ENCODE data around the gene TGFBR1.

Gene TGFBR1

GRCh38 chr9:99104459-99105151 lies at the start of gene TGFBR1:
TGFBR1 (plus strand) TSS chr9:99105113; CDS start chr9:99105206, 93 bp downstream.
- peak; percentile 81 for DNase-seq

- no peak for DNase-seq
Measured at GRCh38 chr9:99055384-99055783, 49.5 kb upstream of the TGFBR1 start.

GRCh38 chr9:99056186-99056585 lies 48.7 kb upstream of the TGFBR1 start:
- DNase-seq = no peak

DNA sequence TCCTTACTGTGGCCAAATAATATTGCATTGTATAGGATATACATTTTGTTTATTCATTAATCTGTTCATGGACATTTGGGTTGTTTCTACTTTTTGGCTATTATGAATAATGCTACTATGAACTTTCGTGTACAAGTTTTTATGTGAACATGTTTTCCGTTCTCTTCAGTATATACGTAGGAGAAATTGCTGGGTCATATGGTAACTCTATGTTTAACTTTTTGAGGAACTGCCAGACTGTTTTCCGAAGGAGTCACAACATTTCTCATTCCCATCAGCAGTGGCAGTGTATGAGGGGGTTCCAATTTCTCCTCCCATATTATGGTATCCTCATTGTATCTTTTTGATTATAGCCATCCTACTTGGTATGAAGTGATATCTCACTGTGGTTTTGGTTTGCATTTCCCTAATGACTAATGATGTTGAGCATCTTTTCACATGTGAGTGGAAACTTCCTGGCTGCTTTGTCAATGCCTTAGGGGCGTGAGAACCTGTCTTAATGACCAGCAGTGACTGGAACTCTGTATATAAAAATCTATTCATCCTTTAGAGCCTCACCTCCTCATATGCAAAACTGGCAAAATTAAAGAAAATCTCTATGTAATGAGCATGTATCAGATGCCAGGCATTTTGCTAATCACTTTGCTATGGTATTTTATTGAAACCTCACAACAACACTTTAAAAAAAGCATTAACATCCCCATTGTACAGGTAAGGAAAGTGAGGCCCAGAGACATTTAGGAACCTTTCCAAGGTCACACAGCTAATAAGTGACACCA lies 47.8 kb upstream of the TGFBR1 start:
- DNase-seq = no peak

- no peak for DNase-seq
Measured at GRCh38 chr9:99057665-99058625, 47.0 kb upstream of the TGFBR1 start.

DNA sequence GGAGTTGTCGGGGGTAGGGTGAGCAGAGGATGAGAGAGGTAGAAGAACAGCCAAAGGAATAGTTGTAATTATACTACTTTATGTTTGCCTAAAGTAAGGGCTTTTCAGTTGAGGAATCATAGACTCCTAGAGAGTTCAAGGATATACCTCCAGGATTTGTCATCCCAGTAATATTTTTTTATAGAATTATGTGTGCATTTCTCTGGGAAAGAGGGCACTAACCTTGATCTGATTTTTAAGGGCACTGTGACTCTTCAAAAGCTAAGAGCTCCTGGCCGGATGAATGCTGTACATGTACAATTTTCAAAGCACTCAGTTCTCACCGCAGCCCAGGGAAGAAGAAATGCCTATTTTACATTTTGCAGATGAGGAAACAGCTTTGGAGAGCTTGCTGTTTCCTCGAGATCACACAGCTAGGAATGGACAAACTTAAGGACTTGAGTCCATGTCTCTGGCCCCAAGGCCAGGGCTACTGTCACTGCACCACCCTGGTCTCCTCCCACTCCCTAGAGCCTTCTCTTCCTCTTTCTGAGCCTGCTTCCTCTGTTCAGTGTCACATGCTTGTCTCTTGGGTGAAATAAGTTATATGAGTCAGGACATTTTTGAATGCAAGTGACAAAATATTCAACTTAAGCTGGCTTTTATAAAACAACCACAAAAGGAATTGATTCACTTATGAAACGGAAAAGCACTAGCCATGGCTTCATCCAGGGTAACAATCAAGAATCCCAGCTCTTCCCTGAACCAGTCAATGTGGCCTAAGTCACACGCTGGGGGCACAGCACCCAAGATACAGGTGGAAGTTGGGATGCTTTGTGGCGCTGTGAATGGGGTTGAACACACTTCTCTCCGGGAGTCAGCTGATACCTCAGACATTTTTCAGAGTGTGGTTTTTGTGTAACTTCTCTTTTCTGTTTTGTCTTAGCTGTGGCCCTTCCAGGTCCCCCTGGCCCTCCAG lies 45.7 kb upstream of the TGFBR1 start:
- DNase-seq = no peak

DNA sequence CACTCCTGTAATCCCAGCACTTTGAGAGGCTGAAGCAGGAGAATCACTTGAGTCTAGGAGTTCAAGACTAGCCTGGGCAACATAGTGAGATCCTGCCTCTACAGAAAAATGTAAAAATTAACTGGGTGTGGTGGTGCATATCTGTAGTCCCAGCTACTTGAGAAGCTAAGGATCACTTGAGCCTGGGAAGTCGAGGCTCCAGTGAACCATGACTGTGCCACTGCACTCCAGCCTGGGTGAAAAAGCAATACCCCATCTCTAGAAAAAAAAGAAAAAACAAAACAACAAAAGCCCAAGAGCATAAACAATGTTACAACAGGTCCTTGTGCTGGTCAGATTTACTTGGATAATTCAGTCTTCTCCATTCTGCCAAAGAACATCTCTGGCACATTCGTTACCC lies 44.3 kb upstream of the TGFBR1 start:
- DNase-seq = no peak

DNA sequence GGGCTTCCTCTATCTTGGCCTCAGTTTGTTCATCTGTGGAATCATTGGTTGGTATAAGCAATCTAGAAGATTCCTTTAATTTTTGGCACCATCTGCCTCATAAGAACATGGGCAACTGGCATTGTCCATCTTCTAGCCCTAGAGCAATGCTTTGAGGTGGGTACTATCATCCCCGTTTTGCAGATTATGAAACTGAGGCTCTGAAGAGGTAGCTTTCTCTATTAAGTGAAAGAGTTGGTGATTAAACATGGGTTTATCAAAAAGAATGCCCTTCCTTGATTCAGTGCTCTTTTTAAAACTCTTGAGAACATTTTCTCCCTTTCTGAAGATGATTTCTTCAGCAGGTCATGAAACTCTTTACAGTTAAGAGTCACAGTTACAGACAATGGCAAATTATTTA lies 42.4 kb upstream of the TGFBR1 start:
- DNase-seq = no peak

GRCh38 chr9:99063522-99063921 lies 41.4 kb upstream of the TGFBR1 start:
- DNase-seq = no peak

DNA sequence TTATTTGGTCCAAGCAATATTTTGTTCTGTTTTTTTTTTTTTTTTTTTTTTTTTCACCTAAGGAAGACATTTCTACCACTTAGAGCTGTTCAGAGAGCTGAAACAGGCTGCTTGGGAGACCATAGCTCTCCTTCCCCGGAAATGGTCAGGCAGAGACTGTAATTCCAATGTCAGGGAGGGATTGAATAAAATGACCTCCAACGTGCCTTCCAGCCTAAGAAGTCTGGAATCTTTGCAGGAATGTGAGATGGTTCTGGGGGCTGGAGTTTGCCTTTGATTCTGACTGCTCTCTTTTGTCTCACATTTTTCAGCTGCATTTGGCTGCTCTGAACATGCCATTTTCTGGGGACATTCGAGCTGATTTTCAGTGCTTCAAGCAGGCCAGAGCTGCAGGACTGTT lies 38.3 kb upstream of the TGFBR1 start:
- DNase-seq = no peak

GRCh38 chr9:99069075-99069474 lies 35.8 kb upstream of the TGFBR1 start:
- DNase-seq = no peak

DNA sequence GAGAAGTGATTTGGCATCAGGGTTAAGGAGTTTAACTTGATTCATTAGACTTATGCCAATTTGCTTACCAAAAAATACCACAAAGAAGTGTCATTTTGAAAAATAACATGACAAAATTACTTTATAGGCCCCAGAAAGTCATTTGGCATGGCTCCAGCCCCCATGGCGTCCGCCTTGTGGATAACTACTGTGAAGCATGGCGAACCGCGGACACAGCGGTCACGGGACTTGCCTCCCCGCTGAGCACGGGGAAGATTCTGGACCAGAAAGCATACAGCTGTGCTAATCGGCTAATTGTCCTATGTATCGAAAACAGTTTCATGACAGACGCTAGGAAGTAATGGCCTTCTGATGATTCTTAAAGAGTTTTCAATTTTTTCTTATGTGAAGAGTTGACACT lies 35.4 kb upstream of the TGFBR1 start:
- DNase-seq = no peak

DNA sequence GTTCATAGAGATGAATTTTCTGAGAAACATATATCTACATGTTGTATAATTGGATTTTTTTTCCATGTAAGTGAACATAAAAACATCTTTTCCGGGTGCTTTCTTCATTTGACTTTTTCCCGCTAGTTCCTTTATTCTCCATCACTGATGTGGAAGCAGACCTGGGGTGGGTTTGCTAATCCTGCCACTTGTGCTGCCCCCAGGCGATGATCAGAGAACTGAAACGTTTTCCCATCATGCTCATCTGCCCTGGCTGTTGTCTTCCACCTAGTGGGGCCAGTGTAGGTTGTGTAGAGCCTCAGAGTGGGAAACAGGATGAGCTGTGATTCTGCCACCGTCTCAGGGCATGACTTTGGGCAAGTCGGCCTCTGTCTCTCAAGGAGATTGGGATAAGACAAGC lies 34.2 kb upstream of the TGFBR1 start:
- no peak for DNase-seq

- DNase-seq = no peak
Measured at GRCh38 chr9:99071313-99072039, 33.4 kb upstream of the TGFBR1 start.

DNA sequence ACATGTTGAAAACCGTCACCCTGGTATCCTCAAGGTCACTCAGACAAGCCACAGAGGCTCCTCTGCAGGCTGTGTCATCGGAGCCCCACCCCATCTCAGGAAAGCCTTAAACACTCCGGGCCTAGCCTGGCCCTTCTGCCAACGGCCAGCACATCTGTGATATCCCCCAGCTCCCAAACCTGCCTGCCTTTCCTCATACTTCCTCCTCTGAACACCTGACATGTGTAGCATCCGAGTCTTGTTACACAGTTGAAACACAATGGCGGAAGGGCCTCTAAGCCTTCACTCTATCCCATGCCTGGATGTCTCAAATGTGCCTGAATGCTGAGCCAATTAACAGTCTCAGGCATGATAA lies 32.9 kb upstream of the TGFBR1 start:
- DNase-seq = no peak

DNA sequence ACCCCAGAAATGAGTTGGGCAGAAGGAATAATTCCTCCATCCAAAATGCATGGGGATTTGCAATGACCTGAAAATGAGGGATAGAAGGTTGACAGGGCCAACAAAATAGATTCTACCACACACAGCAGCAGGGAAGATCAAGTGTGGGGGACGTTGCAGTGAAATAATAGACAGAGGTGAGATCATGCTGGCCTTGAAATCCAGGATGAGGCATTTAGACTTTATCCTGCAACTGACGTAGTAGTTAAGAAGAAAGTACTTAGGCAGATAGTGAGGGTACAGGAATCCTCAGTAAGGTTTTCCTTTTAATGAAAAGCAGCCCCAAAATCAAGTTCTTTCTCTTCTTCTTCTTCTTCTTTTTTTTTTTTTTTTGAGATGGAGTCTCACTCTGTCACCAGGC lies 31.6 kb upstream of the TGFBR1 start:
- DNase-seq = no peak

DNA sequence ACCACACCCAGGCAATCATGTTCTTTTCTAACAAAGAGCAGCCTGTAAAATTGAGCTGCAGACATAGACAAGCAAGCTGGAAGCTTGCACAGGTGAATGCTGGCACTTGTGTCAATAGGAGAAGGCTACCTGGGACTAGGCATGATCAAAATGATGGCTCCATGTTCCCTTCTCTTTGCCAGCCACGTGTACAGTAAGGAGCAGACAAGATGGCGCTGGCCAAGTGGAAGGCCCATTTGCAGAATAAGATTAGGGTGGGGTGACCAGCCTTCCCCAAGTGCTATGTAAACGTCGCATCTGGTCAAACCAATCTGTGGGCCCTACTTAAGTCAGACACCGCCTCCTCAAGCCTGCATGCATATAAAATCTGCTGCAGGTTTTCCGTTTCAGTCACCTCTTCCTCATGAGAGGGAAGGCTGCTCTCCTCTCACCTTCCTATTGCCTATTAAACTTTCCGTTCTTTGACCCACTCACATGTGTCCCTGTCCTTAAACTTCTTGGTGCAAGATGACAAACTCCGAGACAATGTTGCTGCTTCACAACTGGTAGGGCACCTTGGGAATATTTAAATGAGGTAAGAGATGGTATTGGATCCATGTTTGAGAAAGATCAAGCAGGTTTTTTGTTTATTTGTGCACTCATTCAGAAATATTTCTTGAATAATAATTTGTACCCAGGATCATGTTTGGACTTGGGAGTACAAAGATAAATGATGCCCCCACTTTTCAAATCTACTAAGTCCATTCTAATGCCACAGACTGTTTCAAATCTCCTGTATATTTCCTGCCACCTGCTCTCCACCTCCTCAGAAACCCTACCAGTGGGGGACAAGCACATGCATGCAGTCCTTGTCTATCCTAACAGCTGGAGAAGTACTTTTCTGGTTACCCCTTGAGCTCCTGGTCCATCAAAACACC lies 30.7 kb upstream of the TGFBR1 start:
- no peak for DNase-seq

DNA sequence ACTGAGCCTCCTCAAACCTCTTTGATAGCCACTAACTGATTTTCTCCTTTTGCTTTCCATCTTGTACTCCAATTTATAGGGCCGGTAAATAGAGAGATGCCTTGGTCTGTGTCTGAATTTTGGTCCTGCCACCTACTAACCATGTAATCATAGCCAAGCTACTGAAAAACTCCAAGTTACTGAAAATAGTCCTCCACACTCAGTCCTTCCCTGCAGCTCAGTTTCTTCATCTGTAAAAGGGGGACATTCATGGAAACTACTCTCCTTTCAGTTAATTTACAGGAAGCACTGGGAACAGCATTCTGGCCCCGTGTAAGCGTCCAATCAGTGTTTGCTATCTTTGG lies 30.0 kb upstream of the TGFBR1 start:
- no peak for DNase-seq

DNA sequence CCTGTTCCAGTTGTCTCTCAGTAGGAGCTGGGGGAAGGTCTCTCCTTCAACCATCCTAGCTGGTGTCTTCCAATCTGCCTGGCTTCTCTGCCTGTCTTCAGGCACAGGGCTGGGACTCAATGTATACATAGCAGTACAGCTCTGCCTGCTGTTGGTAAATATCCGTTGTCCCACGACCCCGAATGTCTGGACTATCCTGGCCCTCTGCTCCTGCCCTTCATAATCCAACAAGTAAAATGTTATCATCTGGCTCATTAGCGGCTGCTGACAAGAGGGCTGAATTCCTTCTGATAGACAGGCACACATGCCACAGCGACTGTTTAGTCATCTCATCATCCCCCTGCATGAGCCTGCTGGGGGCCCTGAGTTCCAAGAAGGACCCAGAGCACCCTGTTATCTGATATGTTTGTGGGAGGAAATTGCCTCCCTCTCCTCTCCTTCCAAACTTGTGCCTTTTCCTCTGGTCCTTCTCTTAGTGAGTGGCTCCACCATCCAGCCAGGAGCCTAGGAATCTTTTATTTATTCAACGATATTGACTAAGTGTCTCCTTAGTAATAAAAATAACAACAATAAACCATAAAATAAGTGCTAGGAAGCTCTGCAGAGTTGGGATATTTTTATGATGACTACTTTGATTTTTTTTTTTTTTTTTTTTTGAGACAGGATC lies 29.5 kb upstream of the TGFBR1 start:
- no peak for DNase-seq

GRCh38 chr9:99076030-99076429 lies 28.9 kb upstream of the TGFBR1 start:
- DNase-seq = no peak
